ENCODE data around the gene IL1R2.
A peak's percentile ranks its signal among the peaks of the same experiment; 100 is the strongest.

IL1R2 gene

DNA sequence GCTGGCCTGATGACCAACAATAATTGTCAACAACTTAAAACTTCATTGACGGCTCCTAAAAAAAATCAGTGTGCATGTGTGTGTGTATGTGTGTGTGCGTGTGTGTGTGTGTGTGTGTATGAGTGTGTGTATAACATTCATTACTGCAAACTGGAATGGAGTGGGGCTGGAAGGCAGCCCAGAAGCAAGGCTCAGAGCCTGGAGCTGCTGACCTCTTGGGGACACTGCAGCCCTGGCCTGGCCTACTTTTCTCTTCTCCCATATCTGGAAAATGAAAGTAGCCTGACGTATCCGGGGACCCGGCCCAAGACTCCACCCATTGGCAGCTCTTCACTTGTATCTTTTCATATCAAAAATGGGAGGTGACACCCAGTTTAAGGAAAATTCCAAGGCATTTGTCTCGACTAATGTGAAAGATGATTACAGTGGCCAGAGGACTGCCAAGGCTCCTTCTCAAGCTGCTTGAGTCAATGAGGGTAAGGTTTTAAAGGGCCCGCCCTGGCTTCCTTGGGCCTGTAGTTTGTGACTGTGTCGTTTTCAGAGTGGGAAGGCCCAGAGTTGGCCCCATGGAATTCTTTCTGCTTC lies 78.4 kb downstream of the IL1R2 start:
- no peak overlapping the region for H3K4me3 ChIP-seq (ENCODE audit: low read depth, low read length)
- DNase-seq (ENCODE audit: low read depth), result peak; percentile 55

DNA sequence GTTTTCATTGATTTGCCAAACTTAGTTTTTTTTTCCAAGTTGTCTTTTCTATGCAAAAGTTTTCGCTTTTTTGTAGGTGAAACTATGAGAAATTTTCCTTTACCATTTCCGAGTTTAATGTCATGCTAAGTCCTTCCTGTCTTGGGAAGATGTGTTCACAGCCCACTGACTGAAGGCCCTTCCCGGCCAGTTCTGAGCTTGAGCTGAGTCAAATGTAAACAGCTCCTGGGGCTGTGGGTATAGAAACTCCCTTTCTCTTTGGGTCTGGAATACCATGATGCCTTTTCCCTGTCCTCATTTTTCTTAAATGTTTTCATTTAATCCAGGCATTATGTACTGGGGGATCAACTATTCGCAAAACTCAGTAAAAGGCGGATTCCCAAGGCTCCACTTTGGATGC lies 81.0 kb downstream of the IL1R2 start:
- H3K4me3 ChIP-seq (ENCODE audit: low read depth, low read length), result no peak overlapping the region
- no peak for DNase-seq (ENCODE audit: low read depth)

DNA sequence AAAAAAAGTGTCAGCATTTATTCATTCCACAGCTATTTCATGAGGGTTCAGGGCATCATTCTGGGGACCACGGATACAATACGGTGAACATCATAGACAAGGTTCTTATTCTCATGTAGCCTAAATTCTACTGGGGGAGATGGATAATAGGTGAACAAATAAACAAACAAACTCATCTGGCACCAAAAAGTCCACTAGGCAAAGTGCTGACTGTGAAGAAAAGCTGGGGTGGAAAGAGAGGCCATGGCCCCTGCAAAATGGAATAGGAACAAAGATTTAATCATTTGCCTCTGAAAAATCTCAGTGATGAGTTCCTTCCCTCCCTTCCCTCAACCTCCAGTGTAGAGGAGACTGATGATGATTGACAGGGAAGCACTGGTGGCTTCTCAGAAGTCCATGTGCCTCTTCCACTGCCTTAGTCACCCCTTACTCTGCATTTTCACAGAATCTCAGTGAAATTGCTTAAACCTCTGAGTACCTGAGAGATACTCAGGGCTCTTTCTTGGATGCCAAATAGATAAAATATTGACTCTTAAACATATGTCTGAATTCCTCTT lies 81.5 kb downstream of the IL1R2 start:
- no peak overlapping the region for H3K4me3 ChIP-seq (ENCODE audit: low read depth, low read length)

DNA sequence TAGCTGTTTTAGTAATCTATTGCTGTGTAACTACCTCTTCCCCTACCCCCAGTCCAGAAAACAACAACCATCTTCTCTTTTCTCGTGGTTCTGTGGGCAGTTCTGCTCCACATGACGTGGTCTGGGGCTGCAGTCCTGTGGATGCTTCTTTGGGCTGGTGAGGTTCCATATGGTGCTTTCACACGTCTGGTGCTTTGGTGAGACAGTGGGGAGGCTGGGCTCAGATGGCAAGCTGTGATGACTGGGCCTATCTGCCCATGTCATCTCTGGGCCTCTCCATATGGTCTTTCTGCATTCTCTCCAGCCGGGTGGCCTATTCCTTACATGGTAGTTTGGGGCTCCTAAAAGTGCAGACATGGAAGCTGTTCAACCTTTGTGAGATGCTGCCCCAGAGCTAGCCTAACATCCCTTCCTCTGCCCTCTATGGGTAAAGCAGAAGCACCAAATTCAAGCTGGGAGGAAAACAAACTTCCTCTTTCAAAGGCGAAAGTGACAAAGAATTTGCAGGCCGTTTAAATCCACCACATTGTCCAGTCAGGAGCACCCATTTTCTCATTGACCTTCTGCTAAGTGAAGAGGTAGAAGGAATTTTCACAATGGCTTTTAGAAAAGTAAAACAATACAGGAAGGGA lies 82.5 kb downstream of the IL1R2 start:
- no peak for DNase-seq (ENCODE audit: low read depth)
- H3K4me3 ChIP-seq (ENCODE audit: low read depth, low read length), result no peak overlapping the region

More for the DNA sequence above, 81.5 kb downstream of the IL1R2 start:
- DNase-seq (ENCODE audit: low read depth), result no peak

DNA sequence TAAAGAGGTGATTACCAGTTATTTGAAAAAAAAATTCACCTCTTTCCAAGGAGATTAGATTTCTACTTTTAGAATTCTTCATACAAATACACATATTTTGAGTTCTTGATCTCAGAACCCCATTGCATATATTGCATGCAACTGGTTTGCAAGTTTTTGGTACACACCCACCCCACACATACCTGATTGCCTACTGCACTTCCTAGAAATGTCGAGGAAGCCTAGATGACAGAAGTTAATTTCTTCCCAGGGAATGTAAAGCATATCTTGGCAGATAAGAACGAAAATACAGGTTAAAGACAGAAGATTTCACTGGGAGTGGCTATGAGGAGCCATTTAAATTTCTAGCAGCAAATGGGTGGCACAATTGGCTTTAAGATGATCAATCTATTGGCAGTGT lies 83.7 kb downstream of the IL1R2 start:
- no peak overlapping the region for H3K4me3 ChIP-seq (ENCODE audit: low read depth, low read length)
- DNase-seq (ENCODE audit: low read depth), result no peak

DNA sequence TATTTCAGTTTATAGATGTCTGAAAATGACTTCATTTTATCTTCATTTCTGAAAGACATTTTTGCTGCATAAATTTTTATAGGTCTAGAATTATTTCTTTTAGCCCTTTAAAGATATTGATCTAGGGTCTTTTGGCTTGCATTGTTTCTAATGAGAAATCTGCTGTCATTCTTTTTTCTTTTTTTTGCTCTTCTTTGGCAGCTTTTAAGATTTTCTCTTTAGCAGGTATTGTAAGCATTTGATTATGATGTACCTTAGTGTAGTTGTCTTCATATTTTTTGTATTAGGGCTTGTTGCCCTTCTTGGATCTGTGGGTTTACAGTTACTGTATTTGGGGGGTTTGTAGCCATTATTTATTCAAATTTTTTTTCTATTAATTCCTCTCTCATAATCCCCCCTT lies 84.8 kb downstream of the IL1R2 start:
- DNase-seq (ENCODE audit: low read depth), result no peak
- H3K4me3 ChIP-seq (ENCODE audit: low read depth, low read length), result no peak overlapping the region

Data from skeletal muscle cell (primary cell).